Upper lobe of right lung (tissue), 1 donor: ENCODE measurements around the gene ITM2B. TPM values are rescaled to one million over a fixed set of nuclear protein-coding genes. Genes with fewer than 3 reads are reported as not detected.
"Not testable (repeated sequence)": the region's sequence is repeated elsewhere in the genome, so short reads cannot be mapped to it uniquely, and the experiment has no call there.

Experiments used
- ATAC-seq: fragments of 200-7000 bp; cut with Tn5 transposase; one replicate; pipeline ENCODE4 v1.9.1; 2020; ENCODE audit warnings: mild to moderate bottlenecking, moderate library complexity
- DNase-seq: peaks from one replicate; pipeline ENCODE4 v3.0.0-alpha.2; 2020
- H3K27ac ChIP-seq: fragments of 200-600 bp; one replicate; pipeline ENCODE4 v1.8.0; 2022
- H3K27me3 ChIP-seq: fragments of 200-600 bp; one replicate; pipeline ENCODE4 v1.8.0; 2022; ENCODE audit warnings: mild to moderate bottlenecking
- H3K36me3 ChIP-seq: fragments of 200-600 bp; one replicate; pipeline ENCODE4 v1.8.0; 2022
- H3K4me1 ChIP-seq: fragments of 200-600 bp; one replicate; pipeline ENCODE4 v1.8.0; 2022
- H3K4me3 ChIP-seq: fragments of 200-600 bp; one replicate; pipeline ENCODE4 v1.8.0; 2022; ENCODE audit warnings: mild to moderate bottlenecking
- H3K9me3 ChIP-seq: fragments of 200-600 bp; one replicate; pipeline ENCODE4 v1.8.0; 2022
- intact Hi-C: fragments of 100-400 bp; cut with DNase I; formaldehyde crosslinking; loops from one replicate; pipeline ENCODE4 v1.11.0; 2022
- total RNA-seq: library from RNA; stranded (reverse); fragmentation: NEBNext Ultra II Directional; extraction: Animal tissue kit (Norgen Biotek cat#: 25700); gene quantifications from one replicate; pipeline ENCODE4 v1.2.1, GENCODE V29; 2021
- TF ChIP-seq, protein P1 (sequence below): fragments of 200-600 bp; IDR thresholded peaks from one replicate; pipeline ENCODE4 v1.8.0; 2022; ENCODE audit warnings: antibody characterized with exemption
- donor health status: DM: no; HTN: yes; CAD: no; lungs with severe emphysema.

ITM2B gene
- total RNA-seq, 1 donor from 2014 or later: 802 TPM

DNA sequence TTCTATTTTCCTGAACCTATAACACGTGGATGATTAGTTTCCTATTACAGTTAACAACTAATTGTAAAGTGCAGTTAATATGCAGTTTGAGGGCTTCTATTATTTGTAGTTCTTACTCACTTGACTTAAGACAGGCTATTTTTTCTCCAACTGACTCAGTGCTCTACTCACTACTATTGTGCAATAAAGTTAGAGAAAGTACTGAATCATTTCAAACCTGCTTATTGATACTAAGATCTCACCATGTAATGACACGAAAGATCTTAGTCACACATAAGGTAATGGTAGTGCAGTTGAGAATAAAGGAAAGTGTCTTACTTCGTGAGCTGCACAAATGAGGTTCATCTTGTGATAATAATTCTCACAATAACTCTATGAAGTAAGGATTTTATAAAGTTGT lies 22.8 kb upstream of the ITM2B start:
- H3K27me3 ChIP-seq: no peaks in the 10 kb centered on the region
- H3K27ac ChIP-seq: no peak overlapping the region
- H3K4me3 ChIP-seq: no peak overlapping the region
- H3K4me1 ChIP-seq: no peaks in the 10 kb centered on the region
- TF ChIP-seq, protein P1, sequence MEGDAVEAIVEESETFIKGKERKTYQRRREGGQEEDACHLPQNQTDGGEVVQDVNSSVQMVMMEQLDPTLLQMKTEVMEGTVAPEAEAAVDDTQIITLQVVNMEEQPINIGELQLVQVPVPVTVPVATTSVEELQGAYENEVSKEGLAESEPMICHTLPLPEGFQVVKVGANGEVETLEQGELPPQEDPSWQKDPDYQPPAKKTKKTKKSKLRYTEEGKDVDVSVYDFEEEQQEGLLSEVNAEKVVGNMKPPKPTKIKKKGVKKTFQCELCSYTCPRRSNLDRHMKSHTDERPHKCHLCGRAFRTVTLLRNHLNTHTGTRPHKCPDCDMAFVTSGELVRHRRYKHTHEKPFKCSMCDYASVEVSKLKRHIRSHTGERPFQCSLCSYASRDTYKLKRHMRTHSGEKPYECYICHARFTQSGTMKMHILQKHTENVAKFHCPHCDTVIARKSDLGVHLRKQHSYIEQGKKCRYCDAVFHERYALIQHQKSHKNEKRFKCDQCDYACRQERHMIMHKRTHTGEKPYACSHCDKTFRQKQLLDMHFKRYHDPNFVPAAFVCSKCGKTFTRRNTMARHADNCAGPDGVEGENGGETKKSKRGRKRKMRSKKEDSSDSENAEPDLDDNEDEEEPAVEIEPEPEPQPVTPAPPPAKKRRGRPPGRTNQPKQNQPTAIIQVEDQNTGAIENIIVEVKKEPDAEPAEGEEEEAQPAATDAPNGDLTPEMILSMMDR: no peak
- H3K36me3 ChIP-seq: no peaks in the 10 kb centered on the region
- ATAC-seq (peak; percentile 48), DNase-seq (no peak)
- intact Hi-C loops: no loop called here
- no peaks in the 10 kb centered on the region for H3K9me3 ChIP-seq

DNA sequence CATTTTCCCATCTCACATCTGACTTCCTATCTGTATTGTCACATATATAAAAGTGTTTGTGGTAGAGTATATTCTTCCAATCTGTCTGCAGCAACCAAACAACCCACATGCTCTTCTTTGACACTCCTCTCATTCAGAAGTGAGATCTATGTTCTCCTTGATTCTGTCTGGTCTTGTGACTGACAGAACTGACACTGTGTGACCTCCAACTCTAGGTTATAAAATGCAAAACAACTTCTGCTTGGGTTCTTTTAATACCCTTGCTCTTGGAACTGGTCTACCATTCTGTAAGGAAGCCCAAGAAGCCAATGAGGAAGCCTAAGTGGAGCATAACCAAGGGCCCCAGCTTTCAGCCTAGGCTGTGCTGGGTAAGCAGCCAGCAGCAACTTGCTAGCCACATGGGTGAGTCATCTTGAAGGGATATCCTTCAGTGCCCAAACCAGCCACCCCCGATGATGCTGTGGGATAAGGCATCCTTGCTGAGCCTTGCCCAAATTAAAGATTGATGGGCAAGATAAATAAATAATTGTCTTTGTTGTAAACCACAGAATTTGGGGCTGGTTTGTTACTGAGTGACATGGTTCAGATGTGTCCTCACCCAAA lies 18.4 kb upstream of the ITM2B start:
- intact Hi-C loops: no loop called here
- no peaks in the 10 kb centered on the region for H3K4me1 ChIP-seq
- DNase-seq (no peak), ATAC-seq (no peak)
- H3K4me3 ChIP-seq: no peak overlapping the region
- no peaks in the 10 kb centered on the region for H3K27me3 ChIP-seq
- TF ChIP-seq, protein P1: no peak
- H3K9me3 ChIP-seq: no peaks in the 10 kb centered on the region
- no peaks in the 10 kb centered on the region for H3K36me3 ChIP-seq
- H3K27ac ChIP-seq: no peak overlapping the region

DNA sequence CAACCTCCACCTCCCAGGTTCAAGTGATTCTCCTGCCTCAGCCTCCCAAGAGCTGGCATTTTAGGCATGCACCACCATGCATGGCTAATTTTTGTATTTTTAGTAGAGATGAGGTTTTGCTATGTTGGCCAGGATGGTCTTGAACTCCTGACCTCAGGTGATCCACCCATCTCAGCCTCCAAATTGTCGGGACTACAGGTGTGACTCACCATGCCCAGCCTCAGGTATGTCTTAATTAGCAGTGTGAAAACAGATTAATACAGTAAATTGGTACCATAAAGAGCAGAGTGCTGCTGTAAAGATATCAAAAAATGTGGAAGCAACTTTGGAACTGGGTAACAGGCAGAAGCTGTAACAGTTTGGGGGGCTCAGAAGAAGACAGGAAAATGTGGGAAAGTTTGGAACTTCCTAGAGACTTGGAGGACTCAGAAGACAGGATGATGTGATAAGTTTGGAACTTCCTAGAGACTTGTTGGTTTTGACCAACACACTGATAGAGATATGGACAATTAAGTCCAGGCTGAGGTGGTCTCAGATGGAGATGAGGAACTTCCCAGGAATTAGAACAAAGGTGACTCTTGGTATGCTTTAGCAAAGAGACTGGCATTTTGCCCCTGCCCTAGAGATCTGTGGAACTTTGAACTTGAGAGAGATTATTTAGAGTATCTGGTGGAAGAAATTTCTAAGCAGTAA lies 17.3 kb upstream of the ITM2B start:
- H3K36me3 ChIP-seq, H3K4me3 ChIP-seq, ATAC-seq, intact Hi-C loops, H3K27me3 ChIP-seq, H3K4me1 ChIP-seq, H3K27ac ChIP-seq, H3K9me3 ChIP-seq, DNase-seq: not testable (repeated sequence)

DNA sequence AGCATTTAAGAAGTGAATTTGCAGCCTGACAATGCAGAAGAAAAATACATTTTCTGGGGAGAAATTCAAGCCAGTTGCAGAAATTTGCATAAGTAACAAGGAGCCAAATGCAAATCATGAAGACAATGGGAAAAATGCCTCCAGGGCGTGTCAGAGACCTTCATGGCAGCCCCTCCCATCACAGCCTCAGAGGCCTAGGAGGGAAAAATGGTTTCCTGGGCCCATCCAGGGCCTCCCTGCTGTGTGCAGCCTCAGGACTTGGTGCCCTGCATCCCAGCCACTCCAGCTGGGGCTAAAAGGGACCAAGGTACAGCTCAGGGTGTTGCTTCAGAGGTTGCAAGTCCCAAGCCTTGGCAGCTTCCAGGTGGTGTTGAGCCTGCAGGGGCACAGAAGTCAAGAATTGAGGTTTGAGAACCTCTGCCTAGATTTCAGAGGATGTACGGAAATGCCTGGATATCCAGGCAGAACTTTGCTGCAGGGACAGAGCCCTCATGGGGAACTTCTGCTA lies 16.7 kb upstream of the ITM2B start:
- DNase-seq: no peak
- Histone ChIP-seq H3K4me1 (peaks cover 12% of the 10 kb centered on the region), H3K27ac (no peak overlapping the region), H3K36me3 (no peaks in the 10 kb centered on the region), H3K27me3 (no peaks in the 10 kb centered on the region), H3K4me3 (no peak overlapping the region), H3K9me3 (no peaks in the 10 kb centered on the region)
- no peak for ATAC-seq
- intact Hi-C loops: no loop called here
- TF ChIP-seq, protein P1: no peak

DNA sequence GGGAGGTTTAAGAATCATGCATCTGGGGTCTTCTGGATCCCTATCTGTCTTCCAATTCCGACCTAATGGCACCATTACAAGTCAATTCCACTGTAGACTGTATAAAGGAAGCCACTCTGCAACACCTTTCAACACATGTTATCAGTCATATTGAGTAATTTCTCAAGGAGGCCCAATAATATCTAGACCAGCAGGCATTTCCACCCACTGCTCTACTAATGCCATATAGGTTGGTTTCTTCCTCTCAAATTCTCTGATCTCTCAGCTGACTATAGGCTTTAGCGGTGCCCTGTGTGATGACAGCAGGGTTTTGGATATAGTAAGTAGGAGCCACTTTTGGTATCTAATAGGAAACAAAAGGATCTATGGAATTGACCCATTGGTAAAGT lies 12.4 kb upstream of the ITM2B start:
- DNase-seq (no peak), ATAC-seq (no peak)
- intact Hi-C loops: no loop called here
- no peaks in the 10 kb centered on the region for H3K9me3 ChIP-seq
- TF ChIP-seq, protein P1: no peak
- H3K27ac ChIP-seq: peak overlapping the region; percentile 85
- H3K27me3 ChIP-seq: no peaks in the 10 kb centered on the region
- H3K4me3 ChIP-seq: no peak overlapping the region
- H3K4me1 ChIP-seq: peaks cover 31% of the 10 kb centered on the region
- H3K36me3 ChIP-seq: no peaks in the 10 kb centered on the region

DNA sequence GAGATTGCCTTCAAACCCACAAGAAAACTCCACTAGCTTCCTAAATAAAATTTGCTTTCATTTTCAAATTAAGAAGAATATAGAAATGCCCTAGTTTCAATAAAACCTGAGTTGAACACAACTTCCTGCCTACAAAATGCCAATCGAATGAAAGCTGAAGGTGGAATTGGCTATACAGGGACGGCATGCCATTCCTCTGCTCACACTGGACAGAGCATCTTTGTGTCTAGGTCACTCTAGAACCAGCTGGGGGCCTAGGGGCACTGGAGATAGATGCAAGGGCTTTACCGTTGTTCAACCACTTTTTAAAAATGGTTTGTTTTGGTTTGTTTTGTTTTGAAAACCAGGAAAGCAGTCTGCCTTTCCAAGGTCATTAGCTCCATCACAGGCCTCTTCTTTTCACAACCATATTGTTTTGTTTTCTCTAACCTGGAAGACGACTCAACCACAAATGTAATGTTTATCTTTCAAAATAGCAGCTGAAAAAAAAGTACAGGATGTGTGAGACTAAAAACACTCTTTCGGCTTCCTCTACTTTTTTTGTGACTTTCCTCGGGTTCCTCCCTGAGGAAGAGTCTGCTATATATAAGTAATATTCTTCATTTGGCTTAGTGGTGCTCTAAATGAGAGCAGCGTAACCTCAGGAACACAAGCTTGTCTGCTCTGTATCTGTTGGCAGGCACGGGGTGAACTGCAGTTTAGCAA lies 11.9 kb upstream of the ITM2B start:
- Histone ChIP-seq H3K36me3 (no peaks in the 10 kb centered on the region), H3K4me1 (peaks cover 31% of the 10 kb centered on the region), H3K27me3 (no peaks in the 10 kb centered on the region), H3K9me3 (no peaks in the 10 kb centered on the region), H3K4me3 (no peak overlapping the region), H3K27ac (peak overlapping the region; percentile 85)
- DNase-seq: no peak
- intact Hi-C loops: no loop called here
- ATAC-seq: peak; percentile 76
- TF ChIP-seq, protein P1: no peak
